IMR-90 (cell line): ENCODE data around the gene RHBDD2. TPM values are rescaled to one million over a fixed set of nuclear protein-coding genes. Genes with fewer than 3 reads are reported as not detected.
"Not testable (repeated sequence)": the region's sequence is repeated elsewhere in the genome, so short reads cannot be mapped to it uniquely, and the experiment has no call there.

ENCODE experiments used
- ATAC-seq: fragments of 200-7000 bp; cut with Tn5 transposase; 2 replicates; pipeline ENCODE4 v1.9.1; 2020; ENCODE audit warnings: low read depth, mild to moderate bottlenecking, moderate library complexity
- BruUV-seq: library from RNA; stranded (reverse); fragments of 400-500 nt; replicated peaks from 2 replicates; lab custom pipeline; 2021; lab: Mats Ljungman, UMichigan
- CTCF ChIA-PET: fragments of 300-600 bp; formaldehyde crosslinking; extraction: SDS; loops from one replicate; lab custom pipeline; 2021; ENCODE audit warnings: antibody characterized with exemption; lab: Yijun Ruan, JAX
- POLR2A ChIA-PET: fragments of 300-600 bp; sonication (Branson Sonifier 250); formaldehyde crosslinking; loops from one replicate; lab custom pipeline; 2022; ENCODE audit warnings: antibody characterized with exemption; ENCODE audit not compliant: unreplicated experiment; lab: Charles Lee
- DNase-seq: peaks from one replicate; pipeline ENCODE4 v3.0.0; 2013
- H2AFZ ChIP-seq: replicated peaks from 2 replicates; pipeline ENCODE3; 2013; ENCODE audit warnings: low read length, mild to moderate bottlenecking; ENCODE audit not compliant: poor library complexity
- H2AK5ac ChIP-seq: 2 replicates; pipeline ENCODE4 v1.6.1; 2013; ENCODE audit warnings: low read depth, low read length, inconsistent platforms
- H2AK9ac ChIP-seq: replicated peaks from 2 replicates; pipeline ENCODE3; 2013; ENCODE audit warnings: mild to moderate bottlenecking, low read depth, low read length, moderate library complexity; ENCODE audit not compliant: poor library complexity
- H2BK120ac ChIP-seq: 2 replicates; pipeline ENCODE4 v1.6.1; 2013; ENCODE audit warnings: low read depth, low read length, inconsistent platforms
- H2BK15ac ChIP-seq: 3 replicates; pipeline ENCODE4 v1.6.1; 2013; ENCODE audit warnings: low read depth, low read length, inconsistent platforms
- H2BK20ac ChIP-seq: 2 replicates; pipeline ENCODE4 v1.6.1; 2013; ENCODE audit warnings: low read depth, mild to moderate bottlenecking, inconsistent platforms, low read length, moderate library complexity
- H2BK5ac ChIP-seq: 2 replicates; pipeline ENCODE4 v1.6.1; 2013; ENCODE audit warnings: mild to moderate bottlenecking, low read depth, low read length, inconsistent platforms; ENCODE audit not compliant: poor library complexity, severe bottlenecking
- H3K14ac ChIP-seq: replicated peaks from 2 replicates; pipeline ENCODE4 v1.6.1; 2013; ENCODE audit warnings: low read depth, low read length, inconsistent platforms
- H3K18ac ChIP-seq: 2 replicates; pipeline ENCODE4 v1.6.1; 2013; ENCODE audit warnings: low read depth, low read length, control low read depth
- H3K23ac ChIP-seq: 2 replicates; pipeline ENCODE4 v1.6.1; 2013; ENCODE audit warnings: low read depth, low read length, inconsistent platforms
- H3K27ac ChIP-seq: 2 replicates; pipeline ENCODE4 v1.5.1; 2013; ENCODE audit warnings: mild to moderate bottlenecking, control low read depth, low read length; ENCODE audit not compliant: insufficient read depth
- H3K27me3 ChIP-seq: 2 replicates; pipeline ENCODE4 v1.6.1; 2013; ENCODE audit warnings: low read length; ENCODE audit not compliant: control insufficient read depth, insufficient read depth
- H3K36me3 ChIP-seq: 2 replicates; pipeline ENCODE4 v1.6.1; 2013; ENCODE audit warnings: low read length, mixed read lengths; ENCODE audit not compliant: control insufficient read depth, insufficient read depth
- H3K4ac ChIP-seq: 2 replicates; pipeline ENCODE4 v1.6.1; 2013; ENCODE audit warnings: low read depth, low read length, inconsistent platforms
- H3K4me1 ChIP-seq: 2 replicates; pipeline ENCODE4 v1.6.1; 2013; ENCODE audit warnings: low read length, mixed read lengths; ENCODE audit not compliant: control insufficient read depth, insufficient read depth
- H3K4me2 ChIP-seq: 2 replicates; pipeline ENCODE4 v1.6.1; 2013; ENCODE audit warnings: low read depth, mild to moderate bottlenecking, control low read depth, low read length, moderate library complexity
- H3K4me3 ChIP-seq: 2 replicates; pipeline ENCODE4 v1.5.1; 2013; ENCODE audit warnings: low read depth, mild to moderate bottlenecking, control low read depth, low read length, moderate library complexity; ENCODE audit not compliant: insufficient read depth
- H3K56ac ChIP-seq: 2 replicates; pipeline ENCODE4 v1.6.1; 2013; ENCODE audit warnings: low read length, inconsistent platforms; ENCODE audit not compliant: insufficient read depth; ENCODE audit errors: extremely low read depth
- H3K79me1 ChIP-seq, 2 experiments: 2 replicates each; pipeline ENCODE4 v1.6.1; 2013; ENCODE audit warnings: low read length in 2 of 2, inconsistent platforms in 1 of 2, low read depth in 1 of 2
- H3K9ac ChIP-seq: 2 replicates; pipeline ENCODE4 v1.6.1; 2013; ENCODE audit warnings: low read depth, low read length, control low read depth
- H3K9me1 ChIP-seq: 2 replicates; pipeline ENCODE4 v1.6.1; 2013; ENCODE audit warnings: low read length, inconsistent platforms; ENCODE audit not compliant: insufficient read depth
- H3K9me3 ChIP-seq: 2 replicates; pipeline ENCODE4 v1.6.1; 2013; ENCODE audit warnings: low read length; ENCODE audit not compliant: control insufficient read depth, insufficient read depth
- H4K20me1 ChIP-seq: 2 replicates; pipeline ENCODE4 v1.6.1; 2013; ENCODE audit warnings: low read length, inconsistent platforms; ENCODE audit not compliant: insufficient read depth
- H4K5ac ChIP-seq: 2 replicates; pipeline ENCODE4 v1.6.1; 2013; ENCODE audit warnings: mild to moderate bottlenecking, low read depth, low read length, control low read depth
- H4K8ac ChIP-seq, 2 experiments: 2 replicates each; pipeline ENCODE4 v1.6.1; 2013; ENCODE audit warnings: low read depth in 2 of 2, low read length in 2 of 2, control low read depth in 1 of 2, inconsistent platforms in 1 of 2
- H4K91ac ChIP-seq: 2 replicates; pipeline ENCODE4 v1.6.1; 2013; ENCODE audit warnings: low read depth, low read length, inconsistent platforms; ENCODE audit not compliant: insufficient read depth
- MAFK ChIP-seq: IDR thresholded peaks from 2 replicates; pipeline ENCODE4 v1.6.1; 2012; ENCODE audit warnings: low read depth, low read length, improper control_type of control experiment
- WGBS, 2 experiments: methylation state at CpG; one replicate each; pipeline versions ENCODE4 v1.1.5 to v1.1.7; 2013; ENCODE audit warnings: missing lambda C conversion rate in 2 of 2; ENCODE audit not compliant: insufficient read length in 1 of 2; ENCODE audit errors: extremely low coverage in 2 of 2; 5-methylcytosine and 5-hydroxymethylcytosine counted together
- dilution Hi-C: fragments of 300-500 bp; cut with HindIII; formaldehyde crosslinking; loops from one replicate; pipeline ENCODE4 v1.14.3; 2018; ENCODE audit warnings: low sequenced_read_pairs; ENCODE audit not compliant: unreplicated experiment
- in situ Hi-C: fragments of 300-500 bp; cut with MboI; formaldehyde crosslinking; loops from 3 replicates; pipeline ENCODE4 v1.14.3; 2019; ENCODE audit warnings: low sequenced_read_pairs, inconsistent platforms, mixed read lengths
- intact Hi-C: fragments of 100-400 bp; cut with micrococcal nuclease; formaldehyde crosslinking; loops from 2 replicates; pipeline ENCODE4 v1.10.0; 2022
- polyA plus RNA-seq, 3 experiments: library from polyadenylated mRNA; depleted of rRNA; stranded (reverse); fragments of >200 nt; gene quantifications; 2 replicates each; pipeline ENCODE4 v1.2.3, GENCODE V29; 2012; ENCODE audit warnings: low replicate concordance in 1 of 3
- total RNA-seq: library from RNA; depleted of rRNA; stranded (reverse); fragments of >200 nt; gene quantifications from 2 replicates; pipeline ENCODE4 v1.2.3, GENCODE V29; 2012

Gene RHBDD2
- total and polyA plus RNA-seq, 2 of the 4 experiments (the other 2 are of a cell fraction): 9.7 to 42.4 TPM

DNA sequence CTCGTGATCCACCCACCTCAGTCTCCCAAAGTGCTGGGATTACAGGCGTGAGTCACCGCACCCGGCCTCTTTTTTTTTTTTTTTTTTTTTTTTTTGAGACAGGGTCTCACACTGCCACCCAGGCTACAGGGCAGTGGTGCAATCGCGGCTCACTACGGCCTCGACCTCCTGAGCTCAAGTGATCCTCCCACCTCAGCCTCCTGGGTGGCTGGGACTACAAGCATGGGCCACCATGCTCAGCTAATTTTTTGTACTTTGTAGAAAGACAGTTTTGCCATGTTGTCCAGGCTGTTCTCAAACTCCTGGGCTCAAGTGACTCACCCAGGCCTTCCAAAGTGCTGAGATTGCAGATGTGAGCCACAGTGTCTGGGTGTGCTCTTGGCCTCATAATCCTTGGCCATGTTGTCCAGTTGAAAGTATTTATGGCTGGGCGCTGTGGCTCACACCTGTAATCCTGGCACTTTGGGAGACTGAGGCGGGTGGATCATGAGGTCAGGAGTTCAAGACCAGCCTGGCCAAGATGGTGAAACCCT is 24.0 kb upstream of the RHBDD2 start:
- H2AK5ac ChIP-seq, dilution Hi-C loops, H3K27ac ChIP-seq, H3K14ac ChIP-seq, H3K18ac ChIP-seq, H3K9me3 ChIP-seq, DNase-seq, H4K5ac ChIP-seq, H2AK9ac ChIP-seq, H3K4ac ChIP-seq, H2BK5ac ChIP-seq, H2BK20ac ChIP-seq, H4K8ac ChIP-seq, intact Hi-C loops, H3K4me2 ChIP-seq, H3K9me1 ChIP-seq, H4K91ac ChIP-seq, H2AFZ ChIP-seq, H3K9ac ChIP-seq, H4K20me1 ChIP-seq, H2BK120ac ChIP-seq, POLR2A ChIA-PET, H3K4me3 ChIP-seq, H3K56ac ChIP-seq, H3K4me1 ChIP-seq, H3K79me1 ChIP-seq, ATAC-seq, BruUV-seq, H3K27me3 ChIP-seq, H3K23ac ChIP-seq, H3K36me3 ChIP-seq, H2BK15ac ChIP-seq: not testable (repeated sequence)
- peak; percentile 64 for TF ChIP-seq MAFK
- in situ Hi-C loops: loop anchor here (25.0 kb wide), 1 partner anchor 282 kb away; no protein-coding TSS in a partner anchor
- CTCF ChIA-PET: interaction anchor here (0.7 kb wide), 1 partner anchor 213 kb away, joined by 3 read pairs; no protein-coding TSS in a partner anchor
- 100% methylated on average over 1 of the region's 10 CpGs; no CpG with 5 or more reads in 1 of the 2 experiments for WGBS, 2 experiments
